Measurements from ENCODE around the gene FEZ2.

- TF ChIP-seq CTCF (IDR thresholded peaks at IDR 0.05; ENCODE audit: low read depth, low read length, poor library complexity, severe bottlenecking) (no peak), EZH2phosphoT487 (IDR thresholded peaks at IDR 0.05; ENCODE audit: borderline replicate concordance, low read length) (no peak)
Measured at GRCh38 chr2:36540986-36541754, 56.8 kb downstream of the FEZ2 start.
